ENCODE measurements around the gene CEP350. TPM values are rescaled to one million over a fixed set of nuclear protein-coding genes. Genes with fewer than 3 reads are reported as not detected.
"Not testable (repeated sequence)": the region's sequence is repeated elsewhere in the genome, so short reads cannot be mapped to it uniquely, and the experiment has no call there.

Gene CEP350
- total RNA-seq, 1 donor from 2014 or later, result 43.6 TPM

DNA sequence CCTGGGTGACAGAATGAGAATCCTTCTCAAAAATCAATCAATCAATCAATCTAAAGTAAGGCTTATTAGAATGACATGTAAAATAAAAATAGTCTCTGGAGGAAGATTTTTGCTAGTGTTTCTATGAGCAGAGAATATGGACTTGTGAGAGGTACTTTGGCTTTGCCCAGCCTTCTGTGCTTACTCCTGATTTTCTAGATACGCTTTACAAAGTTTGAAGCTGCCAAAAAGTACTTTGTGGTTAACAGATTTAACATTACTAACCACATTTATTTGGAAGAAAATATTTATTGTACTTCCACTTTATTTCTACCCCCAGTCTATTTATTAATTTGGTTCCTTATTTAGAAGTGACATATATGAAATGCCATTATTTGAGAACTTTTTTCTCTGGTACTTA is 41.0 kb downstream of the CEP350 start:
- peaks cover 35% of the 10 kb centered on the region for H3K36me3 Mint-ChIP-seq (ENCODE audit: low read depth)
- intact Hi-C loops (cut with micrococcal nuclease), result no loop called here

DNA sequence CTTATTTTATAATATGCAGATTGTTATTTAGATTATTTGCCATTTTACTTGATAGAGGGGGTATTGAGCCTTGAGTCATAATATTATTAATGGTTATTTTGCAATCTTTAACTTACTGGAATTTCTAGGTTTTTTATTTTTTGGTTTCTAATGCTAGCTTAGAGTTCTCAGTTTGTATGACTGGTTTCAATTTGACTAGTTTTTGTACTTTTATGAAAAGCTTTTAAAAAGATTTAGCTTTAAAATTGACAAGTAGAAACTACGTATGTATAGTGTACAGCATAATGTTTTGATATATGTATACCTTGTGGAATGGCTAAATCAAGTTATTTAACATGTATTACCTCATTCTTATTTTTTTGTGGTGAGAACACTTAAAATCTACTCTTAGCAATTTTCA is 41.5 kb downstream of the CEP350 start:
- Mint-ChIP-seq H3K27me3 (no peaks in the 10 kb centered on the region), H3K9me3 (no peaks in the 10 kb centered on the region), H3K27ac (no peak overlapping the region), H3K4me1 (no peaks in the 10 kb centered on the region), H3K36me3 (ENCODE audit: low read depth) (peaks cover 32% of the 10 kb centered on the region), H3K4me3 (no peak overlapping the region)
- intact Hi-C loops (cut with micrococcal nuclease), result no loop called here
- DNase-seq, result no peak

More for the DNA sequence above, 41.0 kb downstream of the CEP350 start:
- no peak for DNase-seq
- Mint-ChIP-seq H3K4me1 (peaks cover 2% of the 10 kb centered on the region), H3K27ac (no peak overlapping the region), H3K9me3 (no peaks in the 10 kb centered on the region), H3K4me3 (no peak overlapping the region), H3K27me3 (no peaks in the 10 kb centered on the region)

GRCh38 chr1:180000575-180000974 is 46.0 kb downstream of the CEP350 start:
- Mint-ChIP-seq H3K27ac (no peak overlapping the region), H3K27me3 (no peaks in the 10 kb centered on the region), H3K36me3 (ENCODE audit: low read depth) (peaks cover 29% of the 10 kb centered on the region), H3K4me3 (no peak overlapping the region), H3K4me1 (peaks cover 2% of the 10 kb centered on the region), H3K9me3 (no peaks in the 10 kb centered on the region)
- intact Hi-C loops (cut with micrococcal nuclease), result no loop called here
- no peak for DNase-seq

DNA sequence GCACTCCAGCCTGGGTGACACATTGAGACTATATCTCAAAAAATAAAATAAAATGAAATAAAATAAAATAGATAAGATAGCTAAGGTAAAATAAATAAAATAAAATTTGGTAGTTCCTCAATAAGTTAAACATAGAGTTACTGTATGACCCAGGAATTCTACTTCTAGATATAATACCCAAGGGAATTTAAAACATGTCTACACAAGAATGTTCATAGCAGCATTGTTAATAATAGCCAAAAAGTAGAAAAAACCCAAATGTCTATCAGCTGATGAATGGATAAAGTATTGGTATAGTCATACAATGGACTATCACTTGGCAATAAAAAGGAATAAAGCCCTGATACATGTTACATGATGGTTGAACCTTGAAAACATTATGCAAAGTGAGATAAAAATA is 47.8 kb downstream of the CEP350 start:
- H3K27me3 Mint-ChIP-seq, result no peaks in the 10 kb centered on the region
- intact Hi-C loops (cut with micrococcal nuclease), result no loop called here
- H3K36me3 Mint-ChIP-seq (ENCODE audit: low read depth), result peaks cover 34% of the 10 kb centered on the region
- no peak overlapping the region for H3K4me3 Mint-ChIP-seq
- peaks cover 2% of the 10 kb centered on the region for H3K4me1 Mint-ChIP-seq
- no peak overlapping the region for H3K27ac Mint-ChIP-seq
- DNase-seq, result no peak
- peaks cover 3% of the 10 kb centered on the region for H3K9me3 Mint-ChIP-seq

GRCh38 chr1:180003026-180003695 is 48.6 kb downstream of the CEP350 start:
- DNase-seq, result no peak
- intact Hi-C loops (cut with micrococcal nuclease), result no loop called here
- Mint-ChIP-seq H3K4me1 (peaks cover 2% of the 10 kb centered on the region), H3K27me3 (no peaks in the 10 kb centered on the region), H3K4me3 (no peak overlapping the region), H3K36me3 (ENCODE audit: low read depth) (peaks cover 37% of the 10 kb centered on the region), H3K27ac (no peak overlapping the region), H3K9me3 (peaks cover 3% of the 10 kb centered on the region)

DNA sequence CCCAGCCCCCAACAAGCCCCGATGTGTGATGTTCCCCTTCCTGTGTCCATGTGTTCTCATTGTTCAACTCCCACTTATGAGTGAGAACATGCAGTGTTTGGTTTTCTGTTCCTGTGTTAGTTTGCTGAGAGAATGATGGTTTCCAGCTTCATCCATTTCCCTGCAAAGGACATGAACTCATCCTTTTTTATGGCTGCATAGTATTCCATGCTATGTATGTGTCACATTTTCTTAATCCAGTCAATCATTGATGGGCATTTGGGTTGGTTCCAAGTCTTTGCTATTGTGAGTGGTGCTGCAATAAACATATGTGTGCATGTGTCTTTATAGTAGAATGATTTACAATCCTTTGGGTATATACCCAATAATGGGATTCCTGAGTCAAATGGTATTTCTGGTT is 52.2 kb downstream of the CEP350 start:
- H3K36me3 Mint-ChIP-seq (ENCODE audit: low read depth), result peaks cover 35% of the 10 kb centered on the region
- H3K27me3 Mint-ChIP-seq; H3K4me1 Mint-ChIP-seq; intact Hi-C loops (cut with micrococcal nuclease); DNase-seq; H3K9me3 Mint-ChIP-seq; H3K4me3 Mint-ChIP-seq; H3K27ac Mint-ChIP-seq: not testable (repeated sequence)

DNA sequence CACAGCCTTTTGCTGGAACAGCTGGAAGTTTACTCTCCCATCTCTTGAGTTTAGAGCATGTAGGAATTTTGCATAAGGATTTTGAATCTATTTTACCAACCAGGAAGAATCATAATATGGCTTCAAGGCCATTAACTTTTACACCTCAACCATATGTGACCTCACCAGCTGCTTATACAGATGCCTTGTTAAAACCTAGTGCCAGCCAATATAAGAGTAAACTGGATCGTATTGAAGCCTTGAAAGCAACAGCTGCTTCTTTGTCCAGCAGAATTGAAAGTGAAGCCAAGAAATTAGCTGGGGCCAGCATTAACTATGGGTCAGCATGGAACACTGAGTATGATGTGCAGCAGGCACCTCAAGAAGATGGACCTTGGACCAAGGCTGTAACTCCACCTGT is 65.4 kb downstream of the CEP350 start:
- no peak for DNase-seq
- Mint-ChIP-seq H3K27ac (no peak overlapping the region), H3K36me3 (ENCODE audit: low read depth) (peaks cover 49% of the 10 kb centered on the region), H3K4me3 (no peak overlapping the region), H3K27me3 (no peaks in the 10 kb centered on the region), H3K9me3 (no peaks in the 10 kb centered on the region), H3K4me1 (peaks cover 1% of the 10 kb centered on the region)
- intact Hi-C loops (cut with micrococcal nuclease), result no loop called here

DNA sequence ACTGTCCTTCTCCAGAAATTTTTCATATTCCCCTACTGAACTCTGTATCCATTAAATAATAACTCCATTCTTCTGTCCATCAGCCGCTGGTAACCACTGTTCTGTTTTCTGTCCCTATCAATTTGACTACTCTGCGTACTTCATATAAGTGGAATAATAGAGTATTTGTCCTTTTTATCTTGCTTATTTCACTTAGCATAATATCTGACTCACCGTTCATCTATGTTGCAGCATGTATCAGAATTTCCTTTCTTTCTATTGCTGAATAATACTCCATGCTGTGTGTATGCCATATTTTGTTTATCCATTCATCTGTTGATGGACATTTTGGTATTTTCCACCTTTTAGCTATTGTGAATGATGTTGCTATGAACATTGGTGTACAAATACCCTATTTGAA is 71.9 kb downstream of the CEP350 start:
- intact Hi-C loops (cut with micrococcal nuclease), result no loop called here
- Mint-ChIP-seq H3K27ac (no peak overlapping the region), H3K4me3 (no peak overlapping the region), H3K4me1 (peaks cover 5% of the 10 kb centered on the region), H3K9me3 (no peaks in the 10 kb centered on the region), H3K36me3 (ENCODE audit: low read depth) (peaks cover 41% of the 10 kb centered on the region), H3K27me3 (no peaks in the 10 kb centered on the region)
- no peak for DNase-seq

GRCh38 chr1:180027949-180028445 is 73.4 kb downstream of the CEP350 start:
- H3K36me3 Mint-ChIP-seq (ENCODE audit: low read depth), result peaks cover 38% of the 10 kb centered on the region
- H3K4me1 Mint-ChIP-seq, result peaks cover 7% of the 10 kb centered on the region
- no peak overlapping the region for H3K4me3 Mint-ChIP-seq
- intact Hi-C loops (cut with micrococcal nuclease), result no loop called here
- H3K27ac Mint-ChIP-seq, result no peak overlapping the region
- no peaks in the 10 kb centered on the region for H3K9me3 Mint-ChIP-seq
- no peak for DNase-seq
- no peaks in the 10 kb centered on the region for H3K27me3 Mint-ChIP-seq

GRCh38 chr1:180028864-180029263 is 74.3 kb downstream of the CEP350 start:
- Mint-ChIP-seq H3K27me3 (no peaks in the 10 kb centered on the region), H3K4me3 (no peak overlapping the region), H3K4me1 (peaks cover 8% of the 10 kb centered on the region), H3K27ac (no peak overlapping the region), H3K36me3 (ENCODE audit: low read depth) (peaks cover 39% of the 10 kb centered on the region), H3K9me3 (no peaks in the 10 kb centered on the region)
- intact Hi-C loops (cut with micrococcal nuclease), result no loop called here
- no peak for DNase-seq

- peaks cover 44% of the 10 kb centered on the region for H3K36me3 Mint-ChIP-seq (ENCODE audit: low read depth)
Observed at GRCh38 chr1:180029524-180030135, 75.0 kb downstream of the CEP350 start.

DNA sequence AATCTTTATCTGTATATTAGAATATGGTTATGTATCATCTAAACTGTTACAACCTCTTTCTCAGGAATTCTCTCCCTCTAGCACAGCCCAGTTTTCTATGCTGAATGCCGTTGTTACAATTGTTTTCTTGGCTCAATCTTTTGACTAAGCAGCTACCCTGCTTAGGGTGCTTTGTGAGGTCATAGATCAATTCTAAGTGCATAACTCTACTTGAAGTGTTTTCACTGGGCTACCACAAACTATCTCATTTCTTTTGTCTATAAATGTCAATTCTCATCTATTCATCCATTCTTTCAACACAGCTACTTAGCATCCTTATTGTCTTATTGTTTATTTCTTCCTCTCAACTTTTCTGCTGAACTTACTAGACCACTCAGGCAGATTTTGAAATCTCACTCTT is 77.1 kb downstream of the CEP350 start:
- Mint-ChIP-seq H3K27me3 (no peaks in the 10 kb centered on the region), H3K27ac (no peak overlapping the region), H3K4me1 (peaks cover 9% of the 10 kb centered on the region), H3K4me3 (no peak overlapping the region), H3K9me3 (no peaks in the 10 kb centered on the region), H3K36me3 (ENCODE audit: low read depth) (peaks cover 40% of the 10 kb centered on the region)
- intact Hi-C loops (cut with micrococcal nuclease), result no loop called here
- no peak for DNase-seq

More at GRCh38 chr1:180029524-180030135, 75.0 kb downstream of the CEP350 start:
- DNase-seq, result no peak
- intact Hi-C loops (cut with micrococcal nuclease), result no loop called here
- Mint-ChIP-seq H3K27me3 (no peaks in the 10 kb centered on the region), H3K9me3 (no peaks in the 10 kb centered on the region), H3K4me1 (peaks cover 9% of the 10 kb centered on the region), H3K27ac (no peak overlapping the region), H3K4me3 (no peak overlapping the region)

- no peaks in the 10 kb centered on the region for H3K27me3 Mint-ChIP-seq
- peaks cover 9% of the 10 kb centered on the region for H3K4me1 Mint-ChIP-seq
- intact Hi-C loops (cut with micrococcal nuclease), result no loop called here
- no peak overlapping the region for H3K4me3 Mint-ChIP-seq
- peaks cover 46% of the 10 kb centered on the region for H3K36me3 Mint-ChIP-seq (ENCODE audit: low read depth)
- H3K27ac Mint-ChIP-seq, result no peak overlapping the region
- no peak for DNase-seq
- no peaks in the 10 kb centered on the region for H3K9me3 Mint-ChIP-seq
Observed at GRCh38 chr1:180033390-180033789, 78.8 kb downstream of the CEP350 start.

DNA sequence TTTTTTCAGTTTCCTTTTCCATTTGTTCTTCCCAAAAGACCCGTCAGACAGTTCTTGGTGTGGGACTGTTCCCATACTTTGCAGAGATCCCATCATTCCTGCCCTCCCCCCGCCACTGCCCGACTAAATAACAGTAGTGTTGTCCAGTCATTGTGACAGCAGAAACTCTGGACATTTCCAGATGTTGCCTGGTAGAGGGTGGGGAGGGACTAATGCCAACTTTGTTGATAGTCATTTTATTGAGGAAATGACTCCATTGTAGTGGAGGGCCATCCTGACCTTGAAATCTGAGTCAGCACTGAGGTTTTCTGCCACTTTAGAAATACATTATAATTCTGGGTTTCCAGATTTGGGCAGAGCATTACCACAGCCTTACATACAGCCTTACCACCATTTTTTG is 85.4 kb downstream of the CEP350 start:
- no peak for DNase-seq
- Mint-ChIP-seq H3K27me3 (no peaks in the 10 kb centered on the region), H3K27ac (no peak overlapping the region), H3K9me3 (no peaks in the 10 kb centered on the region), H3K36me3 (ENCODE audit: low read depth) (peaks cover 46% of the 10 kb centered on the region), H3K4me3 (no peak overlapping the region), H3K4me1 (peaks cover 2% of the 10 kb centered on the region)
- intact Hi-C loops (cut with micrococcal nuclease), result no loop called here

All from activated CD4-positive, alpha-beta T cell treated with anti-CD3 and anti-CD28 coated beads, Interleukin-2, amount 10 ng/mL, durations not matched to agents 24 days and 14 days (primary cell).